Uterus (tissue), 2 donors: ENCODE results near the gene PTPRG.

ENCODE experiments used
- POLR2A ChIP-seq, 2 donors: fragments of 450-650 bp; IDR thresholded peaks; one replicate each; pipeline ENCODE4 v1.6.1; 2016; ENCODE audit warnings: antibody characterized with exemption in 2 of 2, mild to moderate bottlenecking in 1 of 2, moderate library complexity in 1 of 2
- TF ChIP-seq, protein P1 (sequence below), 4 experiments: fragments of 200-600 bp in 2 of 4; fragments of 450-650 bp in 2 of 4; sonication (generic) in 2 of 4; IDR thresholded peaks; one replicate each; pipeline ENCODE4 v1.5.1; 2016 to 2019; ENCODE audit warnings: antibody characterized with exemption in 4 of 4, mild to moderate bottlenecking in 2 of 4, moderate library complexity in 1 of 4

DNA sequence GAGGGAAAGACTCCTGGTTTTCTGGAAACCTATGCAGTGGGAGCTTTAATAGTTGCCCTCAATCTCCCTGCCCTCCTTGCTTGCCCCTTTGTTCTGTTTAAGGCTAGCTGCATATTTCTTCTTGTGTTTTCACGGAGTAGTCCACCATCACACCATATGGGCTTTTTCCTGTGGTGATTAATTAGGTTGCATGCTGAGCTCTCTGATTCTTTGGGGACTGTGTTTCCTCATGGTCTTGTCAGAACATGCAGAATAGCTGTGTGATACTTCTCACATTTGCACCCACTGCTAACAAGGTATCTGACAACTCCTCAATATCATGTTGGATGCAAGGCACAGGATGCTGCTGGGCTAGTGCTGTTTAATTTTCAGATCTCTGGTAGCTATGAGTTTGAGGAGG lies 139.6 kb downstream of the PTPRG start:
- TF ChIP-seq POLR2A (IDR thresholded peaks at IDR 0.05) = no peak
- TF ChIP-seq, protein P1, sequence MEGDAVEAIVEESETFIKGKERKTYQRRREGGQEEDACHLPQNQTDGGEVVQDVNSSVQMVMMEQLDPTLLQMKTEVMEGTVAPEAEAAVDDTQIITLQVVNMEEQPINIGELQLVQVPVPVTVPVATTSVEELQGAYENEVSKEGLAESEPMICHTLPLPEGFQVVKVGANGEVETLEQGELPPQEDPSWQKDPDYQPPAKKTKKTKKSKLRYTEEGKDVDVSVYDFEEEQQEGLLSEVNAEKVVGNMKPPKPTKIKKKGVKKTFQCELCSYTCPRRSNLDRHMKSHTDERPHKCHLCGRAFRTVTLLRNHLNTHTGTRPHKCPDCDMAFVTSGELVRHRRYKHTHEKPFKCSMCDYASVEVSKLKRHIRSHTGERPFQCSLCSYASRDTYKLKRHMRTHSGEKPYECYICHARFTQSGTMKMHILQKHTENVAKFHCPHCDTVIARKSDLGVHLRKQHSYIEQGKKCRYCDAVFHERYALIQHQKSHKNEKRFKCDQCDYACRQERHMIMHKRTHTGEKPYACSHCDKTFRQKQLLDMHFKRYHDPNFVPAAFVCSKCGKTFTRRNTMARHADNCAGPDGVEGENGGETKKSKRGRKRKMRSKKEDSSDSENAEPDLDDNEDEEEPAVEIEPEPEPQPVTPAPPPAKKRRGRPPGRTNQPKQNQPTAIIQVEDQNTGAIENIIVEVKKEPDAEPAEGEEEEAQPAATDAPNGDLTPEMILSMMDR (IDR thresholded peaks at IDR 0.05) = no peak
